Mesendoderm (in vitro differentiated cells): ENCODE results near the gene FHL1.
A peak's percentile ranks its signal among the peaks of the same experiment; 100 is the strongest.

ENCODE experiments used
- DNase-seq: peaks from one replicate; pipeline ENCODE4 v3.0.0; 2013
- H2AK5ac ChIP-seq: 2 replicates; pipeline ENCODE4 v1.6.1; 2013; ENCODE audit warnings: low read length, inconsistent platforms
- H2BK120ac ChIP-seq: 2 replicates; pipeline ENCODE4 v1.6.1; 2013; ENCODE audit warnings: low read depth, mild to moderate bottlenecking, low read length, moderate library complexity, mixed read lengths
- H2BK15ac ChIP-seq: replicated peaks from 2 replicates; pipeline ENCODE4 v1.6.1; 2013; ENCODE audit warnings: low read depth, mild to moderate bottlenecking, moderate library complexity
- H2BK5ac ChIP-seq: 2 replicates; pipeline ENCODE4 v1.6.1; 2013; ENCODE audit warnings: low read length, inconsistent platforms
- H3K18ac ChIP-seq: 2 replicates; pipeline ENCODE4 v1.6.1; 2013; ENCODE audit warnings: mild to moderate bottlenecking, low read length, mixed read lengths
- H3K23ac ChIP-seq: one replicate; pipeline ENCODE4 v1.6.1; 2013; ENCODE audit warnings: low read length
- H3K27ac ChIP-seq: 2 replicates; pipeline ENCODE4 v1.5.1; 2013; ENCODE audit warnings: low read depth, mild to moderate bottlenecking, inconsistent platforms, low read length, moderate library complexity
- H3K27me3 ChIP-seq: 2 replicates; pipeline ENCODE4 v1.6.1; 2013; ENCODE audit warnings: low read length, control low read depth, mild to moderate bottlenecking, inconsistent platforms; ENCODE audit not compliant: insufficient read depth, poor library complexity
- H3K36me3 ChIP-seq: 2 replicates; pipeline ENCODE4 v1.6.1; 2013; ENCODE audit warnings: low read length, inconsistent platforms; ENCODE audit not compliant: control insufficient read depth, insufficient read depth
- H3K4ac ChIP-seq: one replicate; pipeline ENCODE4 v1.6.1; 2013; ENCODE audit warnings: low read depth, mild to moderate bottlenecking, low read length, moderate library complexity
- H3K4me1 ChIP-seq: 2 replicates; pipeline ENCODE4 v1.6.1; 2013; ENCODE audit warnings: low read depth, low read length, inconsistent platforms; ENCODE audit not compliant: control insufficient read depth
- H3K4me2 ChIP-seq: 2 replicates; pipeline ENCODE4 v1.6.1; 2013; ENCODE audit warnings: low read length
- H3K4me3 ChIP-seq: 2 replicates; pipeline ENCODE4 v1.5.1; 2013; ENCODE audit warnings: mild to moderate bottlenecking, low read length
- H3K56ac ChIP-seq: one replicate; pipeline ENCODE4 v1.6.1; 2013; ENCODE audit warnings: low read length
- H3K79me1 ChIP-seq: 2 replicates; pipeline ENCODE4 v1.6.1; 2013; ENCODE audit warnings: low read length, inconsistent platforms
- H3K79me2 ChIP-seq: 2 replicates; pipeline ENCODE4 v1.6.1; 2013; ENCODE audit warnings: mild to moderate bottlenecking, low read length; ENCODE audit not compliant: control insufficient read depth, insufficient read depth
- H3K9ac ChIP-seq: 2 replicates; pipeline ENCODE4 v1.6.1; 2013; ENCODE audit warnings: low read length, inconsistent platforms
- H4K5ac ChIP-seq: one replicate; pipeline ENCODE4 v1.6.1; 2013; ENCODE audit warnings: low read length
- H4K8ac ChIP-seq: one replicate; pipeline ENCODE4 v1.6.1; 2013; ENCODE audit warnings: low read depth, mild to moderate bottlenecking, control low read depth, low read length, moderate library complexity
- WGBS: extraction: QIAGEN DNeasy Blood & Tissue Kit; methylation state at CpG from one replicate; pipeline ENCODE4 v1.1.7; 2013; ENCODE audit warnings: low lambda C conversion rate, missing lambda C conversion rate; ENCODE audit not compliant: insufficient coverage; ENCODE audit errors: extremely low coverage; 5-methylcytosine and 5-hydroxymethylcytosine counted together

Gene FHL1

GRCh38 chrX:136138939-136139338 lies 8.4 kb upstream of the FHL1 start:
- Histone ChIP-seq H3K27me3 (no peaks in the 10 kb centered on the region), H3K4me2 (no peak overlapping the region), H3K23ac (no peak overlapping the region), H3K79me1 (no peaks in the 10 kb centered on the region), H3K36me3 (no peaks in the 10 kb centered on the region), H3K79me2 (no peaks in the 10 kb centered on the region), H2BK120ac (no peak overlapping the region), H3K4me3 (no peak overlapping the region), H4K8ac (no peak overlapping the region), H3K4ac (no peak overlapping the region), H3K9ac (no peak overlapping the region), H2BK15ac (no peak overlapping the region), H3K4me1 (no peaks in the 10 kb centered on the region), H3K18ac (no peak overlapping the region), H2AK5ac (no peak overlapping the region), H2BK5ac (no peak overlapping the region), H3K27ac (no peak overlapping the region), H3K56ac (no peak overlapping the region), H4K5ac (no peak overlapping the region)
- WGBS: no CpG with 5 or more reads among the region's 4 CpGs
- no peak for DNase-seq

- no peak overlapping the region for H4K5ac ChIP-seq
- H3K79me2 ChIP-seq: no peaks in the 10 kb centered on the region
- no peak overlapping the region for H3K4me3 ChIP-seq
- no peak overlapping the region for H2AK5ac ChIP-seq
- H3K18ac ChIP-seq: no peak overlapping the region
- H3K79me1 ChIP-seq: no peaks in the 10 kb centered on the region
- H3K56ac ChIP-seq: no peak overlapping the region
- no peak overlapping the region for H3K27ac ChIP-seq
- H3K27me3 ChIP-seq: no peaks in the 10 kb centered on the region
- no peak overlapping the region for H2BK120ac ChIP-seq
- H3K23ac ChIP-seq: no peak overlapping the region
- H3K36me3 ChIP-seq: no peaks in the 10 kb centered on the region
- no peaks in the 10 kb centered on the region for H3K4me1 ChIP-seq
- H3K4ac ChIP-seq: no peak overlapping the region
- no peak overlapping the region for H3K4me2 ChIP-seq
- WGBS: no CpG with 5 or more reads among the region's 3 CpGs
- no peak overlapping the region for H4K8ac ChIP-seq
- H2BK5ac ChIP-seq: no peak overlapping the region
- H2BK15ac ChIP-seq: no peak overlapping the region
- DNase-seq: no peak
- H3K9ac ChIP-seq: no peak overlapping the region
Measured at GRCh38 chrX:136141569-136141968, 5.8 kb upstream of the FHL1 start.

- Histone ChIP-seq H3K23ac (no peak overlapping the region), H3K9ac (no peak overlapping the region), H2BK120ac (no peak overlapping the region), H3K4ac (no peak overlapping the region), H3K36me3 (no peaks in the 10 kb centered on the region), H3K27ac (no peak overlapping the region), H3K4me2 (no peak overlapping the region), H4K5ac (no peak overlapping the region), H3K18ac (no peak overlapping the region), H2AK5ac (no peak overlapping the region), H3K4me1 (no peaks in the 10 kb centered on the region), H3K27me3 (no peaks in the 10 kb centered on the region), H2BK5ac (no peak overlapping the region), H3K4me3 (no peak overlapping the region), H2BK15ac (no peak overlapping the region), H4K8ac (no peak overlapping the region), H3K79me2 (no peaks in the 10 kb centered on the region), H3K56ac (no peak overlapping the region), H3K79me1 (no peaks in the 10 kb centered on the region)
- WGBS: no CpG with 5 or more reads among the region's 3 CpGs
- no peak for DNase-seq
Measured at GRCh38 chrX:136142592-136142991, 4.7 kb upstream of the FHL1 start.

GRCh38 chrX:136143711-136144110 lies 3.6 kb upstream of the FHL1 start:
- Histone ChIP-seq H3K4ac (no peak overlapping the region), H4K5ac (no peak overlapping the region), H2BK5ac (no peak overlapping the region), H3K4me2 (no peak overlapping the region), H3K36me3 (no peaks in the 10 kb centered on the region), H3K18ac (no peak overlapping the region), H3K4me1 (no peaks in the 10 kb centered on the region), H3K27ac (no peak overlapping the region), H2BK120ac (no peak overlapping the region), H3K27me3 (no peaks in the 10 kb centered on the region), H3K56ac (no peak overlapping the region), H2BK15ac (no peak overlapping the region), H4K8ac (no peak overlapping the region), H3K79me2 (no peaks in the 10 kb centered on the region), H3K79me1 (no peaks in the 10 kb centered on the region), H2AK5ac (no peak overlapping the region), H3K9ac (no peak overlapping the region), H3K4me3 (no peak overlapping the region), H3K23ac (no peak overlapping the region)
- WGBS: no CpG with 5 or more reads among the region's 8 CpGs
- DNase-seq: no peak

- whole genome bisulfite sequencing: no CpG with 5 or more reads among the region's 59 CpGs
- Histone ChIP-seq H3K18ac (peak overlapping the region; percentile 51), H3K27ac (no peak overlapping the region), H3K79me2 (no peaks in the 10 kb centered on the region), H3K9ac (peak overlapping the region; percentile 53), H3K4me1 (no peaks in the 10 kb centered on the region), H3K23ac (no peak overlapping the region), H3K27me3 (no peaks in the 10 kb centered on the region), H4K8ac (no peak overlapping the region), H3K4ac (no peak overlapping the region), H3K36me3 (no peaks in the 10 kb centered on the region), H2BK15ac (no peak overlapping the region), H3K4me2 (peak overlapping the region; percentile 20), H2BK5ac (no peak overlapping the region), H3K79me1 (no peaks in the 10 kb centered on the region), H2AK5ac (no peak overlapping the region), H2BK120ac (no peak overlapping the region), H3K56ac (peak overlapping the region; percentile 70), H4K5ac (no peak overlapping the region), H3K4me3 (peak overlapping the region; percentile 8)
- DNase-seq: no peak
Measured at GRCh38 chrX:136146614-136147314, 569 bp upstream of the FHL1 start.

GRCh38 chrX:136147976-136148375 lies 643 bp downstream of the FHL1 start:
- Histone ChIP-seq H3K27ac (no peak overlapping the region), H3K79me1 (no peaks in the 10 kb centered on the region), H4K5ac (no peak overlapping the region), H2AK5ac (no peak overlapping the region), H3K56ac (peak overlapping the region; percentile 70), H3K9ac (peak overlapping the region; percentile 50), H4K8ac (no peak overlapping the region), H3K18ac (no peak overlapping the region), H3K36me3 (no peaks in the 10 kb centered on the region), H3K79me2 (no peaks in the 10 kb centered on the region), H2BK15ac (no peak overlapping the region), H3K27me3 (no peaks in the 10 kb centered on the region), H2BK120ac (no peak overlapping the region), H3K4me3 (no peak overlapping the region), H3K23ac (no peak overlapping the region), H2BK5ac (no peak overlapping the region), H3K4ac (no peak overlapping the region), H3K4me2 (no peak overlapping the region), H3K4me1 (no peaks in the 10 kb centered on the region)
- WGBS: no CpG with 5 or more reads among the region's 17 CpGs
- DNase-seq: no peak
